NOMO-1 treated with dmso at 0.1 percent for 144 hours (cell line): ENCODE results near the gene MRPS15.

Source experiments
- DNase-seq: peaks from one replicate; lab custom pipeline; 2025; ENCODE audit not compliant: unreplicated experiment; lab: John Stamatoyannopoulos, UW

Gene MRPS15

GRCh38 chr1:36463463-36463802, 751 bp downstream of the MRPS15 start:
- no peak for DNase-seq

- peak; percentile 36 for DNase-seq
These were observed 5.3 kb downstream of the MRPS15 start for GRCh38 chr1:36458910-36459309.

- peak; percentile 15 for DNase-seq
These were observed 6.5 kb downstream of the MRPS15 start for GRCh38 chr1:36457691-36458090.

GRCh38 chr1:36456391-36456928, 7.7 kb downstream of the MRPS15 start:
- no peak for DNase-seq

GRCh38 chr1:36455386-36455785, 8.8 kb downstream of the MRPS15 start:
- no peak for DNase-seq

- DNase-seq, result no peak
These were observed 10.4 kb downstream of the MRPS15 start for GRCh38 chr1:36453600-36454388.

- DNase-seq, result no peak
These were observed 11.1 kb downstream of the MRPS15 start for GRCh38 chr1:36453051-36453450.

- no peak for DNase-seq
These were observed 13.3 kb downstream of the MRPS15 start for GRCh38 chr1:36450919-36451305.

- DNase-seq, result peak; percentile 80
These were observed 13.8 kb downstream of the MRPS15 start, which contains the start of gene OSCP1 for GRCh38 chr1:36450270-36450918. Gene OSCP1, minus strand, starts transcription at chr1:36450451. Its CDS starts 82 bp downstream, at chr1:36450369.

GRCh38 chr1:36448530-36449056, 15.6 kb downstream of the MRPS15 start:
- DNase-seq, result no peak

- no peak for DNase-seq
These were observed 16.7 kb downstream of the MRPS15 start for GRCh38 chr1:36447450-36447849.

- peak; percentile 19 for DNase-seq
These were observed 17.4 kb downstream of the MRPS15 start for GRCh38 chr1:36446746-36447145.

- DNase-seq, result peak; percentile 74
These were observed 17.9 kb downstream of the MRPS15 start for GRCh38 chr1:36446271-36446670.

- DNase-seq, result no peak
These were observed 20.9 kb downstream of the MRPS15 start for GRCh38 chr1:36443297-36443696.

GRCh38 chr1:36442337-36442736, 21.8 kb downstream of the MRPS15 start:
- DNase-seq, result no peak

GRCh38 chr1:36440646-36441045, 23.5 kb downstream of the MRPS15 start:
- no peak for DNase-seq

- no peak for DNase-seq
These were observed 24.1 kb downstream of the MRPS15 start for GRCh38 chr1:36440044-36440443.

- no peak for DNase-seq
These were observed 25.5 kb downstream of the MRPS15 start for GRCh38 chr1:36438715-36439114.

GRCh38 chr1:36436821-36437220, 27.4 kb downstream of the MRPS15 start:
- DNase-seq, result no peak

- no peak for DNase-seq
These were observed 31.1 kb downstream of the MRPS15 start for GRCh38 chr1:36433102-36433501.

GRCh38 chr1:36432616-36433015, 31.6 kb downstream of the MRPS15 start:
- no peak for DNase-seq

GRCh38 chr1:36425791-36426190, 38.4 kb downstream of the MRPS15 start:
- no peak for DNase-seq
